Measurements from ENCODE around the gene NYAP2.

Gene NYAP2

DNA sequence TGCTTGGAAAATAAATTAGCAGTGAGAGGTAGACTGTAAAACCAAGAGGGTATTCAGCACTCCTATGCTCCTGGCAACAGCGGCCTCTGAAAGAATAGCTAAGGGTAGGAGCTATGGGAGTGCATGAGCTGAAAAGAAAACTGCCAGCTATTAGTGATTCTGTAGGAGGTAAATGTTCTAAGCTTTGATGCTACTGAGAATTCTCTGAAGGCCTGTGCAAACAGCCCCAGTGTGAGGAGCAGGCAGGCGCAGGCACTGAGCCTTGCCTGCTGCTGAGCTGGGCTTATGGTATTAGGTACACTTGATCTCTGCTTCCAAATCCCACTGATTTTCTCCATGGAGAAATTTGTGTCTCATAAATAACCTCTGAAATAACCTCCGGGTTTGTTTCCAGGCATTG lies 86.7 kb downstream of the NYAP2 start:
- no peak for DNase-seq (ENCODE audit: low read depth)

DNA sequence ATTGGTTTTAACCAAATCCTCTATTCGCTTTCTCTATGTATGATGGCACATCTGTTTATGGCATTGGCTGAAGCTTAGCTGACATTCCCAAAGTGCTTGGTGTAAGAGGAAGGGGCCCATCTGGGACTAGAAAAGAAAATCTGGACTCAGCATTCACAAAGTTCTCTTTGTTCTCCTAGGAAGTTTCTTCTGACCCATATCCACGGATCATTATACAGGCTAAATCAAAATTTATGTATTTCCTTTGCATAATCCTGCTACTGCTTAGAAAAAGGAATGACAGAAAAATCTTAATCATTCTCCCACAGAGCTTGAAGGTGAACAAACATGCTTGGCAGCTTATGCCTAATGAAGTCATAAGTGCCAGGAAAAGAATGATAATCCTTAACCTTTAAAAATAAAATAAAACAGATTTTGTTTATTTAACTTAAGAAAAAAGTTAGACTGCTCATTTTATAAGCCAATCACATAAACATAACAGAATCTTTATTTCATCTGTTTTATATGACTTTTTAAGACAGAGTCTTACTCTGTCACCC lies 88.4 kb downstream of the NYAP2 start:
- no peak for DNase-seq (ENCODE audit: low read depth)

DNA sequence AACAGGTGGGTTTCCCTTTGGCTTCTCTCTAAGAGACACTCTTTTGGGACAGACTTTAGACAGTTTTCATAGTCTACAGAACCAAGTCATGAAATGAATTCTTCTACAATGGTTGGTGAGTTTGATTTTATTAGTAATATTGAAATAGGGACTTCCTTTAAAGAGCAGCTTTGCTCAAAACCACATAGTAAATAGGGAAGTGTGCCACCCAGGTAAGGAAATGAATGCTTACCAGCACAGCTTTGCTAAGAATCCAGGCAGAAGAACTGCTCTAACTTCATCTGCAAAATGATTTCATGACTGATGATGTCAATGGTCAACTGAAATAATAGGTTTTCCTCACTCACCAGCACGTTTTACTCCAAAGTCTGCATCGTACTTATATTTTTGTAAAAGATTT lies 89.2 kb downstream of the NYAP2 start:
- no peak for DNase-seq (ENCODE audit: low read depth)

DNA sequence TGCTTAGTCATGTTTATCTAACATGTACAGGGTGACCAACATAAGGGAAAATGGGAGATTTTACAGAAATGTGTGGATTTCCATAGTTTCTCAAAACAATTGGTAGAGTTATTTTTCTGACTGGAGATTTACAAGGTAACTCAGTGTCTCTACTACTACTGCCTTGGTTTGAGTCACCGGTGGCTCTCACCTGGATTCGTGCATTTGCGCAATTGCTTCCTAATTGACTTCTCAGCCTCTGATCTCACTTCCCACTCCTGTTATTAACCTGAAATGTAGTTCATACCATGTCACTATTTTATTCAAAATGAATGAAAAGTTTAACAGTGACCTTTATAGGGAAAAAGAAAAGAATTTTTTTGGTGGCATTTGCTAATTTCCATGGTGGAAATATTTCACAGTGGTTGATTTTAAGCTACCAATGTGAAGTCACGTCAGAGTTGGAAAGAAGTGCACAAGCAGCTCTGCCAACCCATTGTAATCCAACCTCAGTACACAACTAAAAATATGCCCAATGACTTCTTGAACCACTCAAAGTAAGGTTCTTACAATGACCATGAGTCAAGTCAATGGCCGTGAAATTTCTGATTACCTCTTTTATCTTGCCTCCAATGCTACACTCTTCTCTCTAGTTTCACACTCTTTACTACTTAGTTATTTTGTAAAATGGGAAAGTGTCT lies 94.0 kb downstream of the NYAP2 start:
- no peak for DNase-seq (ENCODE audit: low read depth)

DNA sequence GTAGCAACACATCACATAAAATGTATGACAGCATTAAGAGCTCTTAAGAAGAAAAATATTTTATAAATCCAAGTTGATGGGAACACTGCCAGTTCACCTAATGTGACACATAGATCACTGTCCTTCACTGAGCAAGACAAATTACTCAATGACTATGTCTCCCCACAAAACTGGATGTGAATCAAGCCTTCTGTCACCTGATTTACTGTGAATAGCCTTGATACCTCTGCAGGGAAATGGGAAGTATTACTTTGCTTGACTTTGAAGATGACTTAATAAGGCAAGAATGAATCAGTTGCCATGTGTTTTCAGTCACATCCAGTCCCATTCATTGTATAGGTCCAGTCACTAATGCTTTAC lies 94.6 kb downstream of the NYAP2 start:
- no peak for DNase-seq (ENCODE audit: low read depth)

DNA sequence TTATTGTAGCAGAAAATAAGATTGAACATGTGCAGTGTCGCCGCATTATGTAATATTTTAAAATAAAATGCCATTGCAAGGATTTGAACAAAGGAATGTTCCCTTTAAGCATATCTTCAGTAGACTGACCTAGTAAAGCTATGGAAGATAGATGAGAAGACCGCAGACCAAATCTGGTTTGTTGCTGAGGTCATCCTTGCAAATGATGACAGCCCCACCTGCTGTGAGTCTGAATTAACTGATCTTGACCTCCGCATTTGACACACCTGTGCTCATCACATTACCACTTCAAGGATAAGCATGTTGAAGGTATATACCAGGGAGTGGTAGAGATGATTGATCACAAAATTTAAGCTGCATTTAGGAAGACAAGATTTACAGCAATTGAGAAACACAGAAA lies 96.2 kb downstream of the NYAP2 start:
- DNase-seq (ENCODE audit: low read depth), result no peak

DNA sequence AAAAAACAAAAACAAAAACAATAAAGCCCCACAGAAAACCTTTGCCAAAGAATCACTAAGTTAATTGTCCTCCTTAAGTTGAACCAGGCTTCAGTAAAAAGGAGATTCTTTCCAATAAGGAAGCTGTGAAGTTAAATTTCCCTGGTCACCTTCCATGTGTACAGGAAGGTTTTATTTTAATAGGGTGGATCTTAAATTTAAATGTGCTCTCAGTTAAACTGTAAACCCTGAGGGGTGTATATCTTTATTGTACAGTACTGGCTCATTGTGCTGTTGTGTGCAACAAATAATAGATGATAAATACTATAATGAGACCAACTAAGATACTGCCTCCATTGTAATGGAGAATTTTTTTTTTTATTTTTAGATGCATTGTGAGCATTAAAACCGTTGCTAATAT lies 97.1 kb downstream of the NYAP2 start:
- no peak for DNase-seq (ENCODE audit: low read depth)

DNA sequence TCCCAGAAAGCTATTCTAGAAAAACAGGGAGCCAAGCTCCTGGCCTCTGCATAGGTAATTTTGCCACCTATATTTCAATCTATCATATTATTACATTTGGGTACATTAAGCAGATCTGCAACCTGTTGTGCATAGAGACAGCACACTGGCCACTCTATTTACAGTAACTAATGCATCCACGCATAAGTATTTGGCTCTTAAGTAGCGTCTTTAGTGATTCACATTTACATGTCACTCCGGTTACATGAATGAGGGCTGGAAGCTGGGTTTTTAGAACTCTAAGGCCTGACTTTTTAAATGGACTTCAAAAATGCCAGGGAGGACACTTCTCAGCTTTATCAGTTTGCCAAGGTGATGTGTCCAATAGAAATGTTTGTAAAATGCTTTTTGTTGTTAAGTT lies 97.7 kb downstream of the NYAP2 start:
- DNase-seq (ENCODE audit: low read depth), result no peak

DNA sequence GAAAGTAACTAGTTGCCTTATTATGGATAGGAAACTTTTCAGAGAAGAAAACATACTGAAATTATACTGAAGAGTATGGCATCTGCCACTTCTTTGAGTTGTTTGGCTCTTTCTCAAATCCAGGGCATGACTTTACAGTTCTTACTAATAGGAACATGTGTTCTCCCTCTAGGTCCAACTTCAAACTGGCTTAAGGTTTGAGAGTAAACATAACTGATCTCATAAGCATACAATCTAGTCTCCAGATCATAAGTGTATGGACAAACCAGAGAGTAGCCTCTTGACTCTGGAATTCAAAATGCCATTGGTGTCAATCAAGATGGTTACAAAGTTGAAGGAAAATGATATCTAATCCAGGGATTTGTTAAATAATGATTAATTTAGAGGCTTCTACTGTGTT lies 101.5 kb downstream of the NYAP2 start:
- DNase-seq (ENCODE audit: low read depth), result no peak

DNA sequence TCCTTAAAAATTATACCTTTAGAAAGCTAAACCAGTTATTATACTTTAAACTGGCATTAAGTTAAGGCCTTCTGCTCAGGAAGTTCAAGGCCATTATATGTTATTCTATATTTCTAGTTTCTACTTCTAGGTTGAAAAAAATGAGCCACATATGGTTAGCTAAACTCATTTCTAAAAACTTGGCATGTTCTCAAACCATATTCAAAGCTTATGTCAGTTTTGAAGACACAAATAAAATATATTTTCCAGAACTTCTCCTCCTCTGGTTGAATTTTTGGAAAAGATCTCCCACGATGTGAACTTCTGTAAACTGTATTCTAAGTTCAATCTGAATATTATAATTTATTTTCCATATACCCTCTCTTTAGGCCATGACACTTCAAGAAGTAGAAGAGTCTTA lies 103.5 kb downstream of the NYAP2 start:
- no peak for DNase-seq (ENCODE audit: low read depth)

DNA sequence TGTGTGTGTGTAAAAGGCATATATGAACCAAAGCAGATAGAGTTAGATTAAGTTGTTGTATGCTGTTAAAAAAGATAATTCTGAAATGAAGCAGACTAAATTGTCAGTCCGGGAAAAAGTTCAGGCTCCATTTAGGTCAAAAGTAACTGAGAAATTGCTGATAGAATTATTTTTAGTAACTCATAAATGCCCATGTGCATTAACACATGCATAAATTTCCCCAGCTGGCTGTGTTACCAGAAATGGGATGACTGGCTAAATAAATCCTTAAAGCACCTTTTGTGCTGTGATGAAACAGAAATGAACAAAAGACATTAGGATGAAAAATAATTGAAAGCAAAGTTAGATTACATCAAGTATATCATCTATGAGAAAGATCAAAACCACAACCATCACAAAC lies 111.3 kb downstream of the NYAP2 start:
- DNase-seq (ENCODE audit: low read depth), result no peak

DNA sequence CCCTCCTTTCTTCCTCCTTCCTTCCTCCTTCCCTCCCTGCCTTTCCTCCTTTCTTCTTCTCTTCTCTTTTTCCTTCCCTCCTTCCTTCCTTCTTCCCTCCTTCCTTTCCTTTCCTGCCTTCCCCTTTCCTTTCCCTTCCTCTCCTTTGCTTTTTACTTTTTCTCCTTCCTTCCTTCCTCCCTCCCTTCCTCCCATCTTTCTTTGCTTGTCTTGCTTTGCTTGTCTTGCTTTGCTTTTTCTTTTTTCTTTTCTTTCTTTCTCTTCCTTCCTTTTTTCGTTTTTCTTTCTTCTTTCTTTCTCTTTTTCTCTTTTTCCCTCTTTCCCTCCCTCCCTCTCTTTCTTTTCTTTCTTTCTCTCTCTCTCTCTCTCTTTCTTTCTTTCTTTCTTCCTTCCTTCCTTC lies 113.0 kb downstream of the NYAP2 start:
- DNase-seq (ENCODE audit: low read depth), result no peak

DNA sequence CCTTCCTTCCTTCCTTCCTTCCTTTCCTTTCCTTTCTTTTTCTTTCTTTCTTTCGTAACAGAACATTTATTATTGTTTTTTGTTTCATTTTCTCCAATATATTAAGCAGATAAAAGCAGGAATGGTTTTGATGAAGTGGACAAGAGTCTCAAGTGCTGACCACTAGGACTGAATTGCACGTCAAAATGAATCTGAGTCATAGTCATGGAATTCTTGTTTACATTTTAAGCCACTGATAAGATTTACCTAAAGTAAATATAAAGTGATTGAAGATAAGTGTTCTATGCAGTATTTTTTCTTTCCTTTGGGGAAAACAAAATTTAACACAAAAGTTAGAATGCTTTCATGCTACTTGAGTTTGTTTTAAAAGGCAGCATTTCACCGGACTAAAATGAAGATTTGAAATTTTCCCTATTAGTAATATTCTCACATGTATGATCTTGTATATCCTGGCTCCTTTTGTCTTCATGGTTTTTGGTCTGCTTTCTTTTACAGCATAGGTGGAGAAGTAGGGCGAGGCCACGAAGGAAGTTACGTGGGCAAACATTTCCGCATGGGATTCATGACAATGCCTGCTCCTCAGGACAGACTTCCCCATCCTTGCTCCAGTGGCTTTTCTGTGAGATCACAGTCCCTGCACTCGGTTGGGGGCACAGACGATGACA lies 113.5 kb downstream of the NYAP2 start:
- peak; percentile 70 for DNase-seq (ENCODE audit: low read depth)

DNA sequence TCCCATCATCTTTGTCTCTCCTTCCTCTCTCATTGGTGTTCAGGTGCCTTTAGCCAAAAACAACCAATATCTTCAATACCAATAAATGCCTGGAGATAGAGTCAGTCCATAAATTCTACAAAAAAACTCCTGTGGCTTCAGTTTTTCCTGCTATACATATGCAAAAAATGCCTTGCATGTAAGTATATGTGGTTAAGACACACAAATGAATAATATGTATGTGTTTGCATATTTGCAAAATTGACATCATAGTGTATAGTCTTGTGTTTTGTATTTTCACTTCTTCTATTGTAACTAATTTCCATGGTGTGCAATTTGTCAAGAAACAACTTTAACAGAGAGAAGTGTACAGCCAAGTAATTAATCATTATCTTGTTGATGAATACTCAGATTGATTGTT lies 115.5 kb downstream of the NYAP2 start:
- no peak for DNase-seq (ENCODE audit: low read depth)

DNA sequence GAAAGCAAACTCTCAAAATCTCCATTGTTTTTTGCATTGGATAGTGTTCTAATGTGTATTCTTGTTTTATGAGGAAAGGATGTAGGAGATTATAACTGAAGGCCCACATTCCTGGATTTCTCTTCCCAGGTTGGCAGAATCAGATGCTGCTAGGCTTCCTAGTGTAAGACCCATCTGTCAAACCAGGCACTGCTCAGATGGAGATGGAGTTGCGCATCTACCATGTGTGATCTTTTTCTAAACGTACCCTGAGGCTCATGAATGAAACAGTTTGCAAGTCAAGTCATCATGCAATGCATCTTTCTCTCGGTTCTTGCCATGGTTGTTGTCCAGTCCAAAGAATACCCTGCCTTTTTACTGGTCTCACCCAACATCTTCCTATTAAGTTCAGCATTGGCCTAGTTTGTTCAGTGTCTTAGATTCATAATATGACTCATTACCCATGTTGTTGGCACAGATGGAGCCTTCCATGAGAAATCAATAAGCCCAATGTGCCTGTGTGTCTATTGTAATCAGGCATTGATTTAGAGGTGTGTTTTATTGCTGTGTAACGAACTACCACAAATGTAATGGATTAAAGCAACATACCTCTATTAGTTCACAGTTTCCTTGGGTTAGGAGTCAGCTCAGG lies 127.4 kb downstream of the NYAP2 start:
- no peak for DNase-seq (ENCODE audit: low read depth)

DNA sequence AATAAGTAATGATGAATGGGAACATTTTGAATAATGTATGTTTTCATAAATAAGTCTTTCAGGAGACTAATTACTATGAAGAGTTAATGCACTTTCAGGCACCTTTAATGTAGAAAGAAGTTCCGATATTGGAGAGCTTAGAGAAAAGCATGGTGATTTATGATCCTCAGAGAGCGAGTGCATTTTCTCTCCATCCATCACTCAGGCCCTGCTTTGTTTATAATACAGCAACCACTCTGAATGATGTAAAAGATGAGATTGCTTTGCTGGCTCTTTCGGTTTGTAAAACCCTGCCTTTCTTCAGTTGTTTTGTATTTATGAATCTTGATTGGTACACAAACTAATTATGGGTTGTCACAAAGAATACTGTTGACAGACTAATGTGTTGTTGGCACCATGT lies 132.0 kb downstream of the NYAP2 start:
- DNase-seq (ENCODE audit: low read depth), result no peak

DNA sequence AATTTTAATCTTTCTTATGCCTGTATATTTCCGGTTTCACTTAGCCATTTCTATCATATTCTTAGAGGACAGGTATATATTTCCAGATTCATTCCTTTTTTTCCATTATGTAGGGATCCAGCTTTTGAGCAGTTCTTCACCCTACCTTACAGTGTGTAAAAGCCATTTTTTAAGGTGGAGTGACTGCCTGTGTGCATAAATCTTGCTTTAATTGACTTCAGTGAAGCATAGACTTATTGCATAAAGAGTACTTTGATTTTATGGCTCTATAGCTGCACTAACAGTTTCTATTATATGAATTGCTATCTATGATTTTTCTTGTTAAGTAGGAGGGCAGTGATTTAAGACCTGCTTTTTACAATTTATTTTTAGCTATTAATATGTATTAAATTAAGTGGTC lies 132.6 kb downstream of the NYAP2 start:
- DNase-seq (ENCODE audit: low read depth), result no peak

DNA sequence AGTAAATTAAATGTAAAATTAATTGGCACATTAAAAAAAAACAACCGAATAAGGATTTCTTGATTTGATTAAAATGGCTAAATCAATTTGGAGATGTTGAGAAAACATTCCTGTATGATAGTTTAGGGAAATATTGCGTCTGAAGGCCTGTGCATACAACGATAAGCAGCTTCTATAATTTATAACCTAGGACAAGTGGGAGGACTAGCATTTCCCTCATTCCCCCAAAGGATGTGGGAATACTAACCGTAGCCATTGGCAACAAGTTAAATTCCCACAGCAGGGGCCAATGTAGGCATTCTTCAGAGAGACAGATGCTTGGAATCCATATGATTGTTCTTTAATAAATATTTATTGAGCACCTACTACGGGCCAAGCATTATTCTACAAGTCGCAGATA lies 134.5 kb downstream of the NYAP2 start:
- DNase-seq (ENCODE audit: low read depth), result no peak

DNA sequence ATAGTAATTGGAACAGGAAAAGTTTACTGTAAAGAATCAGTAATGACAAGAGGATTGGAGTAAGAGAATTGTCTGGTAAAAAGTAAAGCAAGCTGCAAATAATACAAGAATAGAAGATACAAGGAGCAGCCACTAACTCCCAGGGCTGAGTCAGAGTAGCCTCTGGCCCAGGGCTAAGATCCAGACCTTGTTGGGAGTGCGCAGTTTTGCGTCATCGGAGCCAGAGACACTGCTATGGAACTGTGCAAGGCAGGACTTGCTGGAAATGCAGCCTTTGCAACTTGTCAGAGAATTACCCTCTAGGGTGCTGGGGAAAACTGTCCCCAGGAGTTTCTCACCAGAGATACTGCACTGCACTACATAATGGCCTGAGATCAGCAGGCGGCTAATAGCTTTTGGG lies 135.2 kb downstream of the NYAP2 start:
- DNase-seq (ENCODE audit: low read depth), result no peak

DNA sequence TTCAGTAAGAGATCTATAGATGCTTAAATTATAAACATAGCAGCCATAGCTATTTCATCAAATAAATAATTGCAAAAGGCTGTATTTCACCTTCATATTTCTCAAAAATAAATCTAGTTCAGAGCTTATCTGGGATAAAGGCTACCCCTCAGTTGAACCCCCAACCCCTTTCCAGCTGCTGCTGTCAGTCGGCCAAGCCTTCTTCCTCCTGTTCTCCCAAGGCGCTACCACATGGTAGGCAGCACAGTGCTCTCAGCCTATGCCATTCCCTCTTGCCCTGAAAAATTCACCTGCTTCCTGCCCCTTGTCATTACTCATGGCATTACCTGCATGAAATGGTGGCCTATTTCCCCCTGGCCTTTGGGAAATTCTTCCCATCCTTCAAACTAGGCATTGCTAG lies 136.5 kb downstream of the NYAP2 start:
- no peak for DNase-seq (ENCODE audit: low read depth)

DNA sequence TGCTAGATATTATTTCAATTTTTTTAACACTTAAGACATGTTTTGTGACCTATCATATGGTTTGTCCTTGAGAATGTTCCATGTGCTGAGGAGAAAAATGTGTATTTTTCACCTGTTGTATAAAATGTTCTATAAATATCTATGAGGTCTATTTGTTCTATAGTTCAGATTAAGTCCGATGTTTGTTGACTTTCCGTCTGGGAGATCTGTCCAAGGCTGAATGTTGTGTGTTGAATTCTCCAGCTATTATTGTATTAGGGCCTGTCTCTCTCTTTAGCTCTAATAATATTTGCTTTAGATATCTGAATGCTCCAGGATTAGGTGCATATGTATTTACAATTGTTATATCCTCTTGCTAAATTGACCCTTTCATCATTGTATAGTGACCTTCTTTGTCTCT lies 144.1 kb downstream of the NYAP2 start:
- no peak for DNase-seq (ENCODE audit: low read depth)

DNA sequence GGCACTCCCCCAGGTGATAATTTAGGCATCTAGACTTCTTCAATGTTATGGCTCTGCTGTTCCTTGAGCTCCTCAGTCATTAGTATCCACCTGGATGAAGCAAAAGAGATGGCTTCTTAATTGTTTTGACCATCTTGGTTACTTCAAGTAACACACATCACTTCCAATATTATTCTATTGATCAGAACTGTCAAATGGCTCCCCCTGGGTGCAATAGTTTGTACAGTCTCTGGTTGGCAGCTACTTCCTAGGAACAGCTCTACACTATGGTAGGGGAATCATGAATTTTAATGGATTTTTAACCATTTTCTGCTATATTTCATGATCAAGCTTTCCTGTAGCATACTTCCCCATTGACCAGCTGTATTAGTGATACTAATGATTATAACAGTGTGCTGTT lies 157.0 kb downstream of the NYAP2 start:
- DNase-seq (ENCODE audit: low read depth), result no peak

DNA sequence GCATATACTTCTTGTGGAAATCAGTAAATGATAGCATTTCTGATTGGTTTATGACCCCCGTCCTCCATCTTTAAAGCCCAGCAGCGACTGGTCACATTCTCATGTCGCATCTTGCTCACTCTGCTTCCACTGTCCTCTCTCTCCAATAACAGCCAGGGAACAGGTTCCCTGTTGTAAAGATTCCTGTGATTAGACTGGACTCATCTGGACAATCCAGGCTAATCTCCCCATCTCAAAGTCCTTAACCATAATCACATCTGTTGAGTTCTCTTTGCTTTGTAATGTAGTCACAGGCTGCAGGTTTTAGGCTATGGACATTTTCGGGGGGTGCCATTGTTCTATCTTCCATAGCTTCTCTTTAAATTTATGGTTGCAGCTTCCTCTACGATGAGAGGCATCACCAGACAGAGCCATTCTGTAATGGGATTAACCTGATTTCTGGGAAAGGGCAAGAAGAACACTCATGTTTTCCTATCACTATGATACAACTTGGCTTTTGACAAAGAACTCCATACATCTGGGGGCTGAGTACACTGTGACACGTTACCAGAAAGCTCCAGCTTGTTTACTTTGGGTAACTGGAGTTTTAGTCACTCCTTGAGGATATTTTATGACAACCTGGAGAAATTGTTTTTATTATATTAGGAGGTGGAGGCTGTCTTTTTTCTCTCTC lies 159.0 kb downstream of the NYAP2 start:
- no peak for DNase-seq (ENCODE audit: low read depth)
